Gastrocnemius medialis (tissue), 4 donors: Measurements from ENCODE around the gene CDKL2.

Experiments
- CTCF ChIP-seq, 5 experiments: fragments of 450-650 bp in 3 of 5; fragments of 200-600 bp in 2 of 5; sonication (generic) in 2 of 5; IDR thresholded peaks in 4 of 5; conservative IDR thresholded peaks in 1 of 5; 1 replicate in 4 of 5; 2 replicates in 1 of 5; pipeline ENCODE4 v1.5.1; 2016 to 2019; ENCODE audit warnings: antibody characterized with exemption in 5 of 5, mild to moderate bottlenecking in 3 of 5, moderate library complexity in 3 of 5
- POLR2A ChIP-seq, 2 donors: fragments of 450-650 bp; IDR thresholded peaks; one replicate each; pipeline ENCODE4 v1.6.1; 2017; ENCODE audit warnings: antibody characterized with exemption in 2 of 2, mild to moderate bottlenecking in 2 of 2, moderate library complexity in 2 of 2

- TF ChIP-seq POLR2A (IDR thresholded peaks at IDR 0.05) (no peak), CTCF (IDR thresholded peaks at IDR 0.05 in 4 of 5, conservative IDR thresholded peaks at IDR 0.05 in 1 of 5) (no peak)
These were observed 85.5 kb downstream of the CDKL2 start for GRCh38 chr4:75544870-75545269.
